Ovary (tissue), 3 donors: Measurements from ENCODE around the gene HSD3B7.

Experiments used
- POLR2A ChIP-seq: fragments of 450-650 bp; IDR thresholded peaks from one replicate; pipeline ENCODE4 v1.6.1; 2017; ENCODE audit warnings: antibody characterized with exemption, mild to moderate bottlenecking, moderate library complexity
- TF ChIP-seq, protein P1 (sequence below), 3 donors: fragments of 450-650 bp in 2 of 3; fragments of 200-600 bp in 1 of 3; IDR thresholded peaks; one replicate each; pipeline versions ENCODE4 v1.5.1 to v1.8.0; 2016 to 2022; ENCODE audit warnings: antibody characterized with exemption in 3 of 3, mild to moderate bottlenecking in 1 of 3
- donor health status: DM: no; HTN: no; CAD: no.

DNA sequence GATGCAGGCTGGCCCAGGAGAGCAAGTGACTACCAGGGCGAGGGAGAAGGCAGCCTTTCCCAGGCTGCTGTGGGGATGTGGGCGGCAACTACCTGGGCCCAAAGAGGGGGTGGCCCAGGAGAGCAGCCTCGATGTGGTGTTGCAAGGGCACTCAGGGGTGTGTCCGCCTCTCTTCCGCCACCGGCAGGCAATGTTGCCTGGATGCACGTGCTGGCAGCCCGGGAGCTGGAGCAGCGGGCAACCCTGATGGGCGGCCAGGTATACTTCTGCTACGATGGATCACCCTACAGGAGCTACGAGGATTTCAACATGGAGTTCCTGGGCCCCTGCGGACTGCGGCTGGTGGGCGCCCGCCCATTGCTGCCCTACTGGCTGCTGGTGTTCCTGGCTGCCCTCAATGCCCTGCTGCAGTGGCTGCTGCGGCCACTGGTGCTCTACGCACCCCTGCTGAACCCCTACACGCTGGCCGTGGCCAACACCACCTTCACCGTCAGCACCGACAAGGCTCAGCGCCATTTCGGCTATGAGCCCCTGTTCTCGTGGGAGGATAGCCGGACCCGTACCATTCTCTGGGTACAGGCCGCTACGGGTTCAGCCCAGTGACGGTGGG, 2.7 kb downstream of the HSD3B7 start:
- TF ChIP-seq POLR2A: no peak
- TF ChIP-seq, protein P1, sequence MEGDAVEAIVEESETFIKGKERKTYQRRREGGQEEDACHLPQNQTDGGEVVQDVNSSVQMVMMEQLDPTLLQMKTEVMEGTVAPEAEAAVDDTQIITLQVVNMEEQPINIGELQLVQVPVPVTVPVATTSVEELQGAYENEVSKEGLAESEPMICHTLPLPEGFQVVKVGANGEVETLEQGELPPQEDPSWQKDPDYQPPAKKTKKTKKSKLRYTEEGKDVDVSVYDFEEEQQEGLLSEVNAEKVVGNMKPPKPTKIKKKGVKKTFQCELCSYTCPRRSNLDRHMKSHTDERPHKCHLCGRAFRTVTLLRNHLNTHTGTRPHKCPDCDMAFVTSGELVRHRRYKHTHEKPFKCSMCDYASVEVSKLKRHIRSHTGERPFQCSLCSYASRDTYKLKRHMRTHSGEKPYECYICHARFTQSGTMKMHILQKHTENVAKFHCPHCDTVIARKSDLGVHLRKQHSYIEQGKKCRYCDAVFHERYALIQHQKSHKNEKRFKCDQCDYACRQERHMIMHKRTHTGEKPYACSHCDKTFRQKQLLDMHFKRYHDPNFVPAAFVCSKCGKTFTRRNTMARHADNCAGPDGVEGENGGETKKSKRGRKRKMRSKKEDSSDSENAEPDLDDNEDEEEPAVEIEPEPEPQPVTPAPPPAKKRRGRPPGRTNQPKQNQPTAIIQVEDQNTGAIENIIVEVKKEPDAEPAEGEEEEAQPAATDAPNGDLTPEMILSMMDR (IDR thresholded peaks at IDR 0.05): no peak
